PFSK-1 (cell line): ENCODE results near the gene NEDD1.

Source experiments
- POLR2AphosphoS5 ChIP-seq: IDR thresholded peaks from 2 replicates; pipeline ENCODE4 v1.6.1; 2012; ENCODE audit warnings: low read depth, mild to moderate bottlenecking, control low read depth, low read length, moderate library complexity
- REST ChIP-seq, 2 experiments: IDR thresholded peaks; 2 replicates each; pipeline versions ENCODE4 v1.6.1 to v1.8.0; 2011 to 2012; ENCODE audit warnings: low read depth in 2 of 2, low read length in 2 of 2, control low read depth in 1 of 2, inconsistent platforms in 1 of 2, mild to moderate bottlenecking in 1 of 2, moderate library complexity in 1 of 2; ENCODE audit not compliant: insufficient read depth in 1 of 2
- SIN3A ChIP-seq: IDR thresholded peaks from 2 replicates; pipeline ENCODE4 v1.6.1; 2012; ENCODE audit warnings: mild to moderate bottlenecking, low read length, moderate library complexity, borderline replicate concordance; ENCODE audit not compliant: insufficient read depth
- TAF1 ChIP-seq: IDR thresholded peaks from 2 replicates; pipeline ENCODE4 v1.6.1; 2012; ENCODE audit warnings: low read length, control low read depth, borderline replicate concordance; ENCODE audit not compliant: insufficient read depth

- TF ChIP-seq REST (IDR thresholded peaks at IDR 0.05; ENCODE audit: insufficient read depth in 1 of 2, low read depth in 2 of 2, low read length in 2 of 2) (no peak), TAF1 (no peak), SIN3A (no peak), POLR2AphosphoS5 (no peak)
These were observed 23.5 kb upstream of the NEDD1 start for GRCh38 chr12:96883571-96883970.
